ENCODE measurements around the gene MCM7. TPM values are rescaled to one million over a fixed set of nuclear protein-coding genes. Genes with fewer than 3 reads are reported as not detected.

Gene MCM7
- polyA plus RNA-seq, 6 donors from 2014 or later = 39.0 to 59.9 (median 47.1) TPM

- Mint-ChIP-seq H3K9me3 (no peaks in the 10 kb centered on the region), H3K27me3 (no peaks in the 10 kb centered on the region), H3K4me3 (peak overlapping the region; percentile 96 to 99 (median 98)), H3K27ac (peak overlapping the region; percentile 99 to 100 (median 100)), H3K4me1 (peaks cover 21 to 43% (median 42%) of the 10 kb centered on the region in 3 donors), H3K36me3 (no peaks in the 10 kb centered on the region)
- ATAC-seq (ENCODE audit: low read depth in 2 of 2) (no peak), DNase-seq (no peak)
These were observed 17.3 kb upstream of the MCM7 start for GRCh38 chr7:100118388-100119071.

GRCh38 chr7:100115026-100115425 lies 13.8 kb upstream of the MCM7 start:
- H3K27ac Mint-ChIP-seq = no peak overlapping the region
- H3K9me3 Mint-ChIP-seq = no peaks in the 10 kb centered on the region
- H3K4me3 Mint-ChIP-seq = peak overlapping the region in 1 of 8 donors; percentile 9
- peaks cover 11 to 29% (median 21%) of the 10 kb centered on the region in 3 donors for H3K4me1 Mint-ChIP-seq
- DNase-seq = no peak
- ATAC-seq (ENCODE audit: low read depth in 2 of 2) = no peak
- H3K27me3 Mint-ChIP-seq = no peaks in the 10 kb centered on the region
- H3K36me3 Mint-ChIP-seq = no peaks in the 10 kb centered on the region

DNA sequence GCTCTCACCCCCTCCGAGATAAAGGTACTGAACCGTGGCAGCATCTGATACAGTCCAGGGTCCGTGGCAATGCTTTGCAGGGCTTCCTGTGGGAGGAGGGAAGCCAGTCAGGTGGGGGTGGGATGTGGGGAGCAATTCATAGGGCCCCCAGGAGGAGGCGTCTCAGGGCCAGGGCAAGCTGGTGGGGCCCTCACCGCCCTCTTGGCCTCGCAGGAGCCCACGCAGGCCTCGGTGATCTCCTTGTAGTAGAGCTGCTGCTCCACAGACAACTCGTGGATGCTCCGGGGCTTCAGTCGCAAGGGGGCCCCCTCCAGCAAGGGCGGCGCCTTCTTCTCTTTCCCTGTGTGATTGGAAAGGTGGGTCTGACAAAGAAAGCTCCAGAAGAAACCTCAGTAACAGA lies 10.7 kb upstream of the MCM7 start:
- Mint-ChIP-seq H3K36me3 (no peaks in the 10 kb centered on the region), H3K4me1 (peaks cover 0 to 10% (median 8%) of the 10 kb centered on the region in 3 donors), H3K9me3 (no peaks in the 10 kb centered on the region), H3K27ac (no peak overlapping the region), H3K4me3 (peak overlapping the region in 1 of 8 donors; percentile 19), H3K27me3 (no peaks in the 10 kb centered on the region)
- ATAC-seq (ENCODE audit: low read depth in 2 of 2) = no peak
- no peak for DNase-seq

DNA sequence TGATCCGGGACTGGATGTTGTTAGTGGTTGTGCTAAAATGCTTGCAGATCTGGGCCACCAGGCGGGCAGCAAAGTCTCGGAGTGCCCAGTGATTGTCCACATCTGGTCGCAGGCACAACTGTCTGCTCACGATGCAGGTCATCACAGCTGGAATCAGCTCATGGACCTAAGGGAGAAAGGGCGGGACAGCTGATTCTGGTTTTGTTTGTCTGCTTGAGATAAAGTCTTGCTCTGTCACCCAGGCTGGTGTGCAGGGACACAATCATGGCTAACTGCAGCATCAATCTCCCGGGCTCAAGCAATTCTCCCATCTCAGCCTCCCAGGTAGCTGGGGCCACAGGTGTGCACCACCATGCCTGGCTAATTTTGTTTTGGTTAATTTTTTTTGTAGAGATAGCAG lies 10.0 kb upstream of the MCM7 start:
- H3K4me3 Mint-ChIP-seq = no peak overlapping the region
- H3K27ac Mint-ChIP-seq = no peak overlapping the region
- no peak for DNase-seq
- H3K27me3 Mint-ChIP-seq = no peaks in the 10 kb centered on the region
- no peaks in the 10 kb centered on the region for H3K9me3 Mint-ChIP-seq
- H3K36me3 Mint-ChIP-seq = no peaks in the 10 kb centered on the region
- ATAC-seq (ENCODE audit: low read depth in 2 of 2) = no peak
- H3K4me1 Mint-ChIP-seq = peaks cover 0 to 6% (median 4%) of the 10 kb centered on the region in 3 donors

DNA sequence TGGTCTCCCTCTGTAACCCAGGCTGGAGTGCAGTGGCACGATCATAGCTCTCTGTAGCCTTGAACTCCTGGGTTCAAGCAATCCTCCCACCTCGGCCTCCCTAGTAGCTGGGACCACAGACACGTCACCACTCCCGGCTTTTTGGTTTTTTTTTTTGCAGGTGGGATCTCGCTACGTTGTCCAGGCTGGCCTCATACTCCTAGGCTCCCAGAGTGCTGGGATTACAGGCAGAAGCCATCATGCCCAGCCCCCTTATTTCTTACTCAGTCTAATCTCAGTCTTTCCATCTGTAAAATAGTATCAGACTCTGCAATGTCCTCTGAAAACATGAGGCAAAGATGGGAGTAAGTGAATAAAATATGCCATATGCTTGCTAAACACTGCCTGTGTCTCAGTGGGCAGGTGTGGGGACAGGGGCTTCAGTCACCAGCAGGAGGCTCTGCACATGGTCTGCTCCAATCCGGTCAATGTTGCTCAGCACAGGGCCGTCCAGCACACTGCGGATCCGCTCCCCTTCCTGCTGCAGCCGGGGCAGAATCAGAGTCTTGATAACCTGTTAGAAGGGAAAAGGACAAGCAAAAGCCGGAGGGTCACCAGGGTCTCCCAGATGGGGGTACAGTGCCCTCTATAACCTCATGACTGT lies 8.4 kb upstream of the MCM7 start:
- no peak for ATAC-seq (ENCODE audit: low read depth in 2 of 2)
- H3K36me3 Mint-ChIP-seq = no peaks in the 10 kb centered on the region
- H3K9me3 Mint-ChIP-seq = no peaks in the 10 kb centered on the region
- no peak overlapping the region for H3K4me3 Mint-ChIP-seq
- no peaks in the 10 kb centered on the region for H3K4me1 Mint-ChIP-seq
- H3K27ac Mint-ChIP-seq = no peak overlapping the region
- DNase-seq = no peak
- H3K27me3 Mint-ChIP-seq = no peaks in the 10 kb centered on the region

DNA sequence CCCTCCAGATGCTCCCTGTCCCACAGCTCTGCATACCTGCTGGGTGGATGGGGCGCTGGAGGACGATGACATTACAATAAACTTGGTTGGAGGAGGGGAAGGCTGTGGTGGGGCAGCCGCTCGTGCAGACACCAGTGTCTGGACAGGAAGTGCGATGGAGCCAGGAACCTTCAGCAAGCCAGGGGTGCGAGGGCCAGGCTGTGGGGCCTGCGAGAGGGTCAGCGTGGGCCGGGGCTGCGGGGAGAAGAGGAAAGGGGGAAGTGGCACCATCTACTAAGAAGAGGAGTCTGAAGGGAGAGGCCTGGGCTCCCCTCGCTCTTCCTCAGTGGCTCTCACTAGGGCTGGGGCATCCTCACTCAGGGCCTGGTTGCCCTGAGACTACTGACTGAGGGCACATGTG lies 6.7 kb upstream of the MCM7 start:
- no peak for ATAC-seq (ENCODE audit: low read depth in 2 of 2)
- no peaks in the 10 kb centered on the region for H3K9me3 Mint-ChIP-seq
- DNase-seq = no peak
- peak overlapping the region in 1 of 8 donors; percentile 16 for H3K4me3 Mint-ChIP-seq
- H3K27me3 Mint-ChIP-seq = no peaks in the 10 kb centered on the region
- no peaks in the 10 kb centered on the region for H3K36me3 Mint-ChIP-seq
- H3K27ac Mint-ChIP-seq = no peak overlapping the region
- peaks cover 0 to 10% (median 0%) of the 10 kb centered on the region in 3 donors for H3K4me1 Mint-ChIP-seq

GRCh38 chr7:100107125-100107737 lies 6.0 kb upstream of the MCM7 start:
- H3K36me3 Mint-ChIP-seq = no peaks in the 10 kb centered on the region
- H3K9me3 Mint-ChIP-seq = no peaks in the 10 kb centered on the region
- H3K27ac Mint-ChIP-seq = no peak overlapping the region
- ATAC-seq (ENCODE audit: low read depth in 2 of 2) = no peak
- no peak for DNase-seq
- peak overlapping the region in 1 of 8 donors; percentile 22 for H3K4me3 Mint-ChIP-seq
- H3K4me1 Mint-ChIP-seq = peaks cover 5 to 16% (median 6%) of the 10 kb centered on the region in 3 donors
- no peaks in the 10 kb centered on the region for H3K27me3 Mint-ChIP-seq

- ATAC-seq (ENCODE audit: low read depth in 2 of 2) (no peak), DNase-seq (no peak)
- no peaks in the 10 kb centered on the region for H3K9me3 Mint-ChIP-seq
- H3K4me1 Mint-ChIP-seq = peaks cover 5 to 16% (median 9%) of the 10 kb centered on the region in 3 donors
- H3K27ac Mint-ChIP-seq = peak overlapping the region in 1 of 6 donors; percentile 47
- H3K36me3 Mint-ChIP-seq = no peaks in the 10 kb centered on the region
- H3K27me3 Mint-ChIP-seq = no peaks in the 10 kb centered on the region
- no peak overlapping the region for H3K4me3 Mint-ChIP-seq
These were observed 5.4 kb upstream of the MCM7 start for GRCh38 chr7:100106633-100107032.

GRCh38 chr7:100105534-100105933 lies 4.3 kb upstream of the MCM7 start:
- DNase-seq = no peak
- Mint-ChIP-seq H3K9me3 (no peaks in the 10 kb centered on the region), H3K4me1 (peaks cover 9 to 23% (median 14%) of the 10 kb centered on the region in 3 donors), H3K36me3 (no peaks in the 10 kb centered on the region), H3K4me3 (no peak overlapping the region), H3K27me3 (no peaks in the 10 kb centered on the region), H3K27ac (peak overlapping the region in 2 of 6 donors; percentile 54 to 87)
- no peak for ATAC-seq (ENCODE audit: low read depth in 2 of 2)

- DNase-seq = no peak
- Mint-ChIP-seq H3K4me3 (peak overlapping the region; percentile 85 to 98 (median 96)), H3K27me3 (no peaks in the 10 kb centered on the region), H3K27ac (peak overlapping the region in 4 of 6 donors; percentile 16 to 98 (median 82)), H3K9me3 (no peaks in the 10 kb centered on the region), H3K36me3 (peaks cover 6 to 16% of the 10 kb centered on the region in 2 donors), H3K4me1 (peaks cover 29 to 46% (median 34%) of the 10 kb centered on the region in 3 donors)
- no peak for ATAC-seq (ENCODE audit: low read depth in 2 of 2)
These were observed 2.0 kb upstream of the MCM7 start for GRCh38 chr7:100102950-100103840.

GRCh38 chr7:100100420-100101015 lies 679 bp downstream of the MCM7 start:
- peaks cover 16 to 33% of the 10 kb centered on the region in 2 donors for H3K36me3 Mint-ChIP-seq
- H3K27me3 Mint-ChIP-seq = no peaks in the 10 kb centered on the region
- peak overlapping the region; percentile 97 to 99 (median 98) for H3K27ac Mint-ChIP-seq

DNA sequence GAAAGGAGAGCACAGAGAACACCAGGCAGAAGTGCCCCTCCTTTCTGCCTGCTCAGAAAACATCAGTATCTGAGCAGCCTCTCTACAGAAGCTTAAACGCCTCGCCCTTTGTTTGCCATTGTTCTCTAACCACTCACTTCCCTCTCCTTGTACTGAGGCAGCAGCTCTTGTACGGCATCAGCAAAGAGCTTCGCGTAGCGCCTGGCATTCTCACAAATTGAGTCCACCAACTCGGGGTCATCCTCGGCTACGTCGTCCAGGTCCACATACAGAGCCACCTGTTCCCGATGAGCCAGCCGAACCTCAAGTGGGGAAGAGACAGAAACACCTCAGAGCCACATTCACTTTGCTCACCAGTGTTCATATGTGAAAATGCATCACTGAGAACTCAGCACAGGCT lies 1.7 kb downstream of the MCM7 start:
- Mint-ChIP-seq H3K27ac (peak overlapping the region; percentile 72 to 99 (median 98)), H3K4me1 (peaks cover 44 to 66% (median 49%) of the 10 kb centered on the region in 3 donors), H3K9me3 (no peaks in the 10 kb centered on the region), H3K27me3 (no peaks in the 10 kb centered on the region), H3K36me3 (peaks cover 16 to 33% of the 10 kb centered on the region in 2 donors), H3K4me3 (peak overlapping the region; percentile 91 to 98 (median 96))
- DNase-seq = no peak
- no peak for ATAC-seq (ENCODE audit: low read depth in 2 of 2)

More at GRCh38 chr7:100100420-100101015, 679 bp downstream of the MCM7 start:
- ATAC-seq (ENCODE audit: low read depth in 2 of 2) (peak; percentile 74 to 77), DNase-seq (peak; percentile 92)
- H3K4me3 Mint-ChIP-seq = peak overlapping the region; percentile 91 to 98 (median 96)
- no peaks in the 10 kb centered on the region for H3K9me3 Mint-ChIP-seq
- H3K4me1 Mint-ChIP-seq = peaks cover 42 to 66% (median 44%) of the 10 kb centered on the region in 3 donors

Measured in naive B cell (primary cell).